ENCODE data around the gene SLC36A1.
A peak's percentile ranks its signal among the peaks of the same experiment; 100 is the strongest.
"Not testable (repeated sequence)": the region's sequence is repeated elsewhere in the genome, so short reads cannot be mapped to it uniquely, and the experiment has no call there.

The SLC36A1 gene

DNA sequence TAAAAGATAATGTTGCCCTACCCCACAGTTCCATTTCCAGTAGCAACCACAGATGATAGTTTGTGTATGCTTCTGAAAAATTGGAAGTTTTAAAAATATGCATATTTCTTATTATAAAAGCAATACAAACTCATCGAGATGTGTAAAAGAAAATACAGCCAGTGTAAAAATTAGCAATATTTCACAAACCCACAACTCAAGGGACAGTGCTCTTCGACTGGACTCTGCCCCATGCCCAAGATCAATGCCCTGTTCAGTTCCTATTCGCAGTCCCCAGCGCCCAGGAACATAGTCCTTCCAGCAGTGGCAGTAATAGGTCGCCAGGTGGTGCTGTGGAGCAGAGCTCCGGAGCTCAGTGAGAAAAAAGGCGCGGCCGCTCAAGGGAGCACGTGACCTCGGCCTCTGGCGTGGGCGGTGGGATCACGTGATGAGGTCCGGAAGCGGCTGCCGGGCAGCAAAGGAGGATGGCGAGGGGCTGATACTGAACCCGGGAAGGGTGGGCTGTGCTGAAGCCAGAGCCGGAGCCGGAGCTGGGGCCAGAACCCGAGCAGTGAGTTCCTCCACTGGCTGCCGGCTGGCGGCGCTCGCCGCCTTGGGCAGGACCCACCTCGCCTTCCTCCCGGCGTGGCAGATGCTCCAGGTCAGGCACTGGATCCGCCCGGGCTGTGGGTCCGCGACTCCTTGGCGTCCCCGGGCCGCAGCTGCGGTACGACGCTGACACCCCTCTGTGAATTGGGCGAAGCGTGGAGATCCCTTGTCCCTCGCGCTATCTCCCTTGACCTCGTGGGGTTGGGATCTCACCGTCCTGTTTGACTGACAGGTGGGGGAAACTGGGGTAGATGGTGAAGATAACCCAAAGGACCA is at the start of gene SLC36A1:
TSS of gene SLC36A1 (plus strand) at position 430 of the 864 bp plus-strand sequence. CDS start 11,190 bp downstream, outside the sequence.
- peak; percentile 65 for DNase-seq

GRCh38 chr5:151405334-151406160 is 41.9 kb upstream of the SLC36A1 start:
- no peak for DNase-seq

DNA sequence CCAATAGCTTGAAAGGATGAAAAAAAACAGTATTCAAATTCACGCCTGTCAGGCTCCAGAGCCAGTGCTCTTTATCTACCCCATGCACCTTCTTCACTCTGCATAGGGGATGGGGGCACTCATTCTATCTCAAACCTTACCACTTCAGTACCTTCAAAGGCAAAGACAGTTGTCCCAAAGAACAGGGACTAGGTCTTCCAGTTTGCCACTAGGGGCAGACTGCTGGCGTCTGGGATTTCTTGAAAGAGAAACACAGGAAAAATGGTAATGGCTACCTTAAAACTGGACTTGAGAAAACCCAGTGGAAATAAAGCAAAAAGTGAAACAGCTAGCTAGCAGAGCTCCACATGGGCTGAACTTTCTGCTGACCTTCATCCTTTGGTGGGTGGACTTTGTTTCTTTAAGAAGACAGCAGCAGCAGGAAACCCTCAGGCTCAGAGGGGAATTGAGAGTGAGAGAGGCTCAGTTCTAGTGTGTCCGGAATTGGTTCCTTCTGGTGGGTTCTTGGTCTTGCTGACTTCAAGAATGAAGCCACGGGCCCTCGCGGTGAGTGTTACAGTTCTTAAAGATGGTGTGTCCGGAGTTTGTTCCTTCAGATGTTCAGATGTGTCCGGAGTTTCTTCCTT is 41.0 kb upstream of the SLC36A1 start:
- no peak for DNase-seq

GRCh38 chr5:151408591-151409230 is 38.7 kb upstream of the SLC36A1 start:
- DNase-seq = no peak

- DNase-seq = no peak
These were observed 33.6 kb upstream of the SLC36A1 start for GRCh38 chr5:151413800-151414199.

DNA sequence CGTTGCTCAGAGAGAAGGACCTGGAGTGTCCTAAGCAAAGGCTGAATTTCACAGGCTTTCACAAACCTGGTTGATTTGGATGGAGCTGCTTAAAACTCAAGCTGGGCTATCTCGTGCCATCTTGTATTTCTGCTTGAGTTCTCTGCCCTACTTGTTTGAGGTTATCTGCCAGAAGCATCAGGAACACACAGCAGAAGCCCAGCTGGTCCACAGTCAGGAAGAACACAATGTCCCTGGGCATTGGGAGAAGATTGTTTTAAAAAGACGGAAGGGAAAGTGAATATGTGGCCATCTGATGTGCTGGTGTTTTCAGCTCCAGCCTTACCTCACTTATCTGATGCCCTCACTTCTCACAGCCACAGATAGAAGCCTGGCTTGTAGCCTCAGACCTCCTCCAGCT is 32.9 kb upstream of the SLC36A1 start:
- no peak for DNase-seq

DNA sequence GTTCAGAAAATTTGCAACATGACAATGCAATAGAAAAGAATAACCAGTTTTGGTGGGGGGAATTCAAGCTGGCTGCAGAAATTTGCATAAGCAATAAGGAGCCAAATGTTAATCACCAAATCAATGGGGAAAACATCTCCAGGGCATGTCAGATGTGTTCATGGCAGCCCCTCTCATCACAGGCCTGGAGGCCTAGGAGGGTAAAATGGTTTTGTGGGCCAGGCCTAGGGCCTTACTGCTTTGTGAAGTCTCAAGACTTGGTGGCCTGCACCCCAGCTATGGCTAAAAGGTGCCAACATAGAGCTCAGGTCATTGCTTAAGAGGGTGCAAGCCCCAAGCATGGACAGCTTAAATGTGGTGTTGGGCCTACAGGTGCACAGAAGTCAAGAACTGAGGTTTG is 29.7 kb upstream of the SLC36A1 start:
- no peak for DNase-seq

- DNase-seq = no peak
These were observed 27.3 kb upstream of the SLC36A1 start for GRCh38 chr5:151420127-151420526.

DNA sequence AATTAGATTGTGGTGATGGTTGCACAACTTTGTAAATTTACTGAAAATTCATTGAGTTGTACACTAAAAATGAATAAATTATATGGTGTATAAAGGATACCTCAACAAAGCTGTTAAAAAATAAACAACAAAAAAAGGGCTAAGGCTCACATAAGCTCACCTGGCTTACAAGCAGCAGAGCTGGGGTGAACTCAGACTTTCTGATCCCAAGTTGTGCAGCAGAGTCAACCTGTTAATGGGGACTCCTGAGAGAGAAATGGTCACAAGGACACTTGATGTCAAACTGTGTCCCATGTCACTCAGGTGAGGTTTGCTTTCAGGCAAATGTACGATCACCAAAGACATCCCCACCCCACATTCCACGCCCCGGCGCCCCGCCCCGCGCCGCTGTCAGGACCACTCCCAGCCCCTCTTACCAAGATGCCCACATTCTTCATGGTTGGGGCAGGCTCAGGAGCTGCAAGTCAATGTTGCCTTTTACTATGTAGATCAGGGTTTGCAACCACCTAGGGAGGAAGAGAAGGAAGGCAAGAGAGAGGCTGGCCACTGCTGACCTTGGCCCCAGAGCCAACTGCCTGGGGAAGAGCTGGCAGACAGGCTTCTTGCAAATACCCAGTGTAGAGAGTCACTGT is 22.4 kb upstream of the SLC36A1 start:
- no peak for DNase-seq

DNA sequence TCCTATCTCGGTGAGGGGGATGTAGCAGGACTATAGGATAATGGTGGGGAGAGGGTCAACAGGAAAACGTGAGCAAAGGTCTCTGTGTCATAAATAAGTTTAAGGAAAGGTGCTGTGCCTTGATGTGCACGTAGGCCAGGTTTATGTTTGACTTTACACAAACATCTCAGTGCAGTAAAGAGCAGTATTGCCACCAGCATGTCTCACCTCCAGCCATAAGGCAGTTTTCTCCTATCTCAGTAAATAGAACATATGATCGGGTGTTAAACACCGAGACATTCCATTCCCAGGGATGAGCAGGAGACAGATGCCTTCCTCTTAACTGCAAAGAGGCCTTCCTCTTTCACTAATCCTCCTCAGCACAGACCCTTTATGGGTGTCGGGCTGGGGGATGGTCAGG is 21.1 kb upstream of the SLC36A1 start:
- not testable (repeated sequence) for DNase-seq

DNA sequence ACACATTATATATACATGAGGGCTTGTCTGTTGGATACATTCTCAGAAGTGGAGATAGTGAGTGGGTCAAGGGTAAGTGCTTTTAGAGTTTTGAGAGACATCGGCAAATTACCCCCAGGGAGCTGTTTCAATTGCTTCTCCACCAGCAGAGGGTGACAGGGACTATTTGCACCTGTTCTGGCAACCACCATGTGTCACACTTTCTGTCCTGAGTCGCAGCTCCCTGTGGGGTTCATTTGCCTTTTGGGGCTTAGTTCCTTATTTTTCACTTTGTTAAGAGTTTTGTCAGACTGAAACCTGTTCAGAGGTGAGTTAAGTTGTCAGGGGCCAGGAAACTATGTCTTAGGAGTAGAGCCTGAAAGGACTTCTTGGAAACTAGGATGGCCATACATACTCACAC is 20.1 kb upstream of the SLC36A1 start:
- no peak for DNase-seq

GRCh38 chr5:151430731-151431130 is 16.7 kb upstream of the SLC36A1 start:
- no peak for DNase-seq

GRCh38 chr5:151431666-151432065 is 15.7 kb upstream of the SLC36A1 start:
- DNase-seq = no peak

- DNase-seq = no peak
These were observed 15.2 kb upstream of the SLC36A1 start for GRCh38 chr5:151432210-151432609.

- DNase-seq = no peak
These were observed 12.7 kb upstream of the SLC36A1 start for GRCh38 chr5:151434570-151435237.

GRCh38 chr5:151448038-151448985 is 909 bp downstream of the SLC36A1 start:
- DNase-seq = no peak

GRCh38 chr5:151449297-151449696 is 1.9 kb downstream of the SLC36A1 start:
- no peak for DNase-seq

GRCh38 chr5:151449839-151450238 is 2.4 kb downstream of the SLC36A1 start:
- no peak for DNase-seq

GRCh38 chr5:151450605-151451004 is 3.2 kb downstream of the SLC36A1 start:
- no peak for DNase-seq

- DNase-seq = no peak
These were observed 4.5 kb downstream of the SLC36A1 start for GRCh38 chr5:151451626-151452520.
